IPS DF 4.7 (cell line): Measurements from ENCODE around the gene LRRC41.
"Not testable (repeated sequence)": the region's sequence is repeated elsewhere in the genome, so short reads cannot be mapped to it uniquely, and the experiment has no call there.

ENCODE experiments used
- DNase-seq: peaks from one replicate; pipeline ENCODE4 v3.0.0-alpha.2; 2013; ENCODE audit warnings: low spot score; ENCODE audit errors: extremely low read depth

Gene LRRC41

DNA sequence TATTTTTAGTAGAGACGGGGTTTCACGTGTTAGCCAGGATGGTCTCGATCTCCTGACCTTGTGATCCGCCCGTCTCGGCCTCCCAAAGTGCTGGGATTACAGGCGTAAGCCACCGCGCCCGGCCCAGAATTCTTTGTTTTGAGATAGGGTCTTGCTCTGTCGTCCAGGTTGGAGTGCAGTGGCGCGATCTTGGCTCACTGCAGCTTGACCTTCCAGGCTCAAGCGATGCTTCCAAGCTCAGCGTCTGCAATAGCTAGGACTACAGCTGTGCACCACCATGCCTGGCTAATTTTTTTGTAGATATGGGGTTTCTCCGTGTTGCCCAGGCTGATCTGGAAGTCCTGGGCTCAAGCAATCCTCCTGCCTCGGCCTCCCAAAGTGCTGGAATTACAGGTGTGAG is 57.3 kb downstream of the LRRC41 start:
- DNase-seq, result not testable (repeated sequence)

DNA sequence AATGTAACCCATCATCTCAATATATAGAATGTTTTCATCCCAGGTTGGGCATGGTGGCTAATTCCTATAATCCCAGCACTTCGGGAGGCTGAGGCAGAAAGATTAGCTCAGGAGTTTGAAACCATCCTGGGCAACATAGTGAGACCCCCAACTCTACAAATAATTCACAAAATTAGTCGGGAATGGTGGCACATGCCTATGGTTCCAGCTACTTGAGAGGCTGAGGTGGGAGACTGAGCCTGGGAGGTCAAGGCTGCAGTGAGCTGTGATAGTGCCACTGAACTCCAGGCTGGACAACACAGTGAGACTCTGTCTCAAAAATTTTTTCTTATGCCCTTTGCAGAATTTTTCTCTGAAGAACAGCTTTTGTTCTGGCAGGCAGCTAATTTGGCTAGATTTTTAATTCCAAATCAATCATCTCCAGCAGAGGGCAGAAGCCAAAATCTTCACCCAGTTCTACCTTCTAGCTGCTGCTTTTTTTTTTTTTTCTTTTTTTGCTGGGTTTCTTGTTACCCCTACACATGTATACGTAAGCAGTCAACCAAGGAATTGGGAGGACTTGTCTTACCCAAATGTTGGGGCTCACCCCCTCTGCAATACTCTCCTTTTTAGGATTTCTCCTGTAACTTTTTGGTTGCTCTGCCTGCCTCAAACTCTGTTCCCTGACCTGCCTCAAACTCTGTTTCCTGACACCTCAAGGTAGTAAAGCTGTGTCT is 58.6 kb downstream of the LRRC41 start:
- DNase-seq, result no peak

DNA sequence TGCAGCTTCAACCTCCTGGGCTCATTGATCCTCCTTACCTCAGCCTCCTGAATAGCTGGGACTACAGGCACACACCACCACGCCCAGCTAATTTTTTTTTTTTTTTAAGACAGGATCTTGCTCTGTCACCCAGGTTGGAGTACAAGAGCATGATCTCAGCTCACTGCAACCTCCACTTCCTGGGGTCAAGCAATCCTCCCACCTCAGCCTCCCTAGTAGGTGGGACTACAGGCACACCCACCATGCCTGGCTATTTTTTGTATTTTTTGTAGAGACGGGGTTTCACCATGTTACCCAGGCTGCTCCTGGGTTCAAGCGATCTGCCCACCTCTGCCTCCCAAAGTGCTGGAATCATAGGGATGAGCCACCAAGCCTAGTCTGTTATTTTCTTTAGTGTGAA is 59.6 kb downstream of the LRRC41 start:
- not testable (repeated sequence) for DNase-seq

DNA sequence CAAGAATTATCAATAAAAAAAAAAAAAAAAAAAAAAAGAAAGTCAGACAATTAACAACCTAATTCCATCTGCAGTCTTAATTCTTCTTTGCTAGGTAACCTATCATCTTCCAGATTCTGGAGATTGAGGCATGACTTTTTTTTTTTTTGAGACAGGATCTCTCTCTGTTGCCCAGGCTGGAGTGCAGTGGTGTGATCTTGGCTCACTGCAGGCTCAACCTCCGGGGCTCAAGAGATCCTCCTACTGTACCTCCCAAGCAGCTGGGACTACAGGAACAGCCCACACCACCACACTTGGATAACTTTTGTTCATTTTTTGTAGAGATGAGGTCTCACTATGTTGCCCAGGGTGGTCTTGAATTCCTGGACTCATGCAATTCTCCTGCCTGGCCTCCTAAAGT is 60.5 kb downstream of the LRRC41 start:
- DNase-seq, result no peak

DNA sequence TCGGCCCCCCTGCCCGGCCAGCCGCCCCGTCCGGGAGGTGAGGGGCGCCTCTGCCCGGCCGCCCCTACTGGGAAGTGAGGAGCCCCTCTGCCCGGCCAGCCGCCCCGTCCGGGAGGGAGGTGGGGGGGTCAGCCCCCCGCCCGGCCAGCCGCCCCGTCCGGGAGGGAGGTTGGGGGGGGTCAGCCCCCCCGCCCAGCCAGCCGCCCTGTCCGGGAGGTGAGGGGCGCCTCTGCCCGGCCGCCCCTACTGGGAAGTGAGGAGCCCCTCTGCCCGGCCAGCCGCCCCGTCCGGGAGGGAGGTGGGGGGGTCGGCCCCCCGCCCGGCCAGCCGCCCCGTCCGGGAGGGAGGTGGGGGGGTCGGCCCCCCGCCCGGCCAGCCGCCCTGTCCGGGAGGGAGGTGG is 61.7 kb downstream of the LRRC41 start:
- DNase-seq, result not testable (repeated sequence)

DNA sequence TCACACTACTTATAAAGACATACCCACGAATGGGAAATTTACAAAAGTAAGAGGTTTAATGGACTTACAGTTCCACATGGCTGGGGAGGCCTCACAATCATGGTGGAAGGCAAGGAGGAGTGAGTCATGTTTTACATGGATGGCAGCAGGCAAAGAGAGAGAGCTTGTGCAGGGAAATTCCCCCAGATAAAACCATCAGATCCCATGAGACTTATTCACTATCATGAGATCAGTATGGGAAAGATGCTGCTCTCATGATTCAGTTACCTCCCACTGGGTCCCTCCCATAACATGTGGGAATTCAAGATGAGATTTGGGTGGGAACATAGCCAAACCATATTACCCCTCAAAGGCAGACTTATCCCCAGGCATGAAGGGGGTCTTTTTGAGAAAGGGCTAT is 64.6 kb downstream of the LRRC41 start:
- not testable (repeated sequence) for DNase-seq

DNA sequence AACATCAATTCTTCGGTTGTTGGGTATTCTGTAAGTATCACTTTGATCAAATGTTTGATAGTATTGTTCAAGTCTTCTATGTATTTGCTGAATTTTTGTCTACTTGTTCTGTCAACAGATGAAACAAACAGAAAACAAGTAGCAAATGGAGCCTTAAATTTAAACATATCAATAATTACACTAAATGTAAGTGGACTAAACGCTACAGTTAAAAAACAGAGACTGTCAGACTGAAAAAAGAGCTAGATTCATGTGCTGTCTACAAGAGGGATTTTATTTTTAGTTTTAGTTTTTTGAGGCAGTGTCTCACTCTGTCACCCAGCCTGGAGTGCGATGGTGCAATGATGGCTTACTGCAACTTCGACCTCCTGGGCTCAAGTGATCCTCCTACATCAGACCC is 66.5 kb downstream of the LRRC41 start:
- no peak for DNase-seq

DNA sequence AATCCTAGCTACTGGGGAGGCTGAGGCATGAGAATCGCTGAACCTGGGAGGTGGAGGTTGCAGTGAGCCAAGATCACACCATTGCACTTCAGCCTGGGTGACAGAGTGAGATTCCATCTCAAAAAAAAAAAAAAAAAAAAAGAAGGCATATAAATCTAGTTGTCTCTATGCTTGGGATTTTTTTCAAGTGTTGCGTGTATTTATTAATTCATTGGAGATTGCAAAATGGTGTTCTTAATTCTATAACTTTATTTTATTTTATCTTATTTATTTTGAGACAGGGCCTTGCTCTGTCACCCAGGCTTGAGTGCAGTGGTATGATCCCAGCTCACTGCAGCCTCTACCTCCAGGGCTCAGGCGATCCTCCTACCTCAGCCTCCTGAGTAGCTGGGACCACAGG is 72.2 kb downstream of the LRRC41 start:
- DNase-seq, result not testable (repeated sequence)
